SK-N-SH treated with all-trans-retinoic acid at 6 μM for 48 hours (cell line): ENCODE measurements around the gene APOA5.
A peak's percentile ranks its signal among the peaks of the same experiment; 100 is the strongest.

Experiments
- ATAC-seq: fragments of 200-7000 bp; cut with Tn5 transposase; 3 replicates; pipeline ENCODE4 v1.9.1; 2020; ENCODE audit warnings: mild to moderate bottlenecking, moderate library complexity
- ARNTL ChIP-seq: fragments of 450-650 bp; formaldehyde crosslinking; IDR thresholded peaks from 2 replicates; pipeline ENCODE4 v1.5.0; 2020; ENCODE audit warnings: low read depth, mild to moderate bottlenecking, moderate library complexity, borderline replicate concordance
- GLIS3 ChIP-seq: fragments of 250-450 bp; sonication (Bioruptor Pico); IDR thresholded peaks from 2 replicates; pipeline ENCODE4 v1.5.0; 2020; ENCODE audit warnings: mild to moderate bottlenecking, moderate library complexity
- OSR1 ChIP-seq: fragments of 250-450 bp; sonication (Bioruptor Pico); IDR thresholded peaks from 2 replicates; pipeline ENCODE4 v1.8.0; 2022; ENCODE audit warnings: moderate library complexity, mild to moderate bottlenecking, inconsistent platforms
- PPARA ChIP-seq: fragments of 250-450 bp; sonication (Bioruptor Pico); IDR thresholded peaks from 2 replicates; pipeline ENCODE4 v1.5.0; 2020; ENCODE audit warnings: mild to moderate bottlenecking, borderline replicate concordance
- RARB ChIP-seq: fragments of 250-450 bp; sonication (Bioruptor Pico); IDR thresholded peaks from 2 replicates; pipeline ENCODE4 v1.8.0; 2021; ENCODE audit warnings: mild to moderate bottlenecking, moderate library complexity
- SNAI2 ChIP-seq: fragments of 250-450 bp; sonication (Bioruptor Pico); IDR thresholded peaks from 2 replicates; pipeline ENCODE4 v1.5.0; 2020; ENCODE audit warnings: mild to moderate bottlenecking, moderate library complexity
- TCF4 ChIP-seq: fragments of 250-450 bp; sonication (Bioruptor Pico); IDR thresholded peaks from 2 replicates; pipeline ENCODE4 v1.8.0; 2021; ENCODE audit warnings: mild to moderate bottlenecking, moderate library complexity, borderline replicate concordance
- TOX ChIP-seq: fragments of 250-450 bp; sonication (Bioruptor Pico); IDR thresholded peaks from 2 replicates; pipeline ENCODE4 v1.8.0; 2021; ENCODE audit warnings: mild to moderate bottlenecking, moderate library complexity, borderline replicate concordance
- ZC3H10 ChIP-seq: fragments of 250-450 bp; sonication (Bioruptor Pico); IDR thresholded peaks from 2 replicates; pipeline ENCODE4 v1.5.1; 2021; ENCODE audit warnings: mild to moderate bottlenecking, moderate library complexity
- ZFP3 ChIP-seq: fragments of 250-450 bp; sonication (Bioruptor Pico); IDR thresholded peaks from 2 replicates; pipeline ENCODE4 v1.5.0; 2020; ENCODE audit warnings: mild to moderate bottlenecking, moderate library complexity
- ZFP30 ChIP-seq: fragments of 450-650 bp; formaldehyde crosslinking; IDR thresholded peaks from 2 replicates; pipeline ENCODE4 v1.5.0; 2022; ENCODE audit warnings: mild to moderate bottlenecking, moderate library complexity
- ZNF565 ChIP-seq: fragments of 450-650 bp; formaldehyde crosslinking; conservative IDR thresholded peaks from 2 replicates; pipeline ENCODE4 v1.5.0; 2020; ENCODE audit warnings: low read depth, mild to moderate bottlenecking, moderate library complexity
- ZNF70 ChIP-seq: fragments of 450-650 bp; formaldehyde crosslinking; IDR thresholded peaks from 2 replicates; pipeline ENCODE4 v1.5.0; 2020; ENCODE audit warnings: mild to moderate bottlenecking, moderate library complexity
- ZNF8 ChIP-seq: fragments of 450-650 bp; formaldehyde crosslinking; IDR thresholded peaks from 2 replicates; pipeline ENCODE4 v1.5.0; 2020; ENCODE audit warnings: mild to moderate bottlenecking, moderate library complexity
- TF ChIP-seq, protein P1 (sequence below): fragments of 250-450 bp; sonication (Bioruptor Pico); IDR thresholded peaks from 2 replicates; pipeline ENCODE4 v1.5.0; 2020; ENCODE audit warnings: mild to moderate bottlenecking, moderate library complexity
- TF ChIP-seq, protein P2 (sequence below): fragments of 250-450 bp; sonication (Bioruptor Pico); IDR thresholded peaks from 2 replicates; pipeline ENCODE4 v1.5.1; 2021; ENCODE audit warnings: mild to moderate bottlenecking, moderate library complexity
- TF ChIP-seq, protein P3 (sequence below): fragments of 250-450 bp; sonication (Bioruptor Pico); IDR thresholded peaks from 2 replicates; pipeline ENCODE4 v1.8.0; 2020; ENCODE audit warnings: mild to moderate bottlenecking, moderate library complexity, borderline replicate concordance
- TF ChIP-seq, protein P4 (sequence below): fragments of 250-450 bp; sonication (Bioruptor Pico); IDR thresholded peaks from 2 replicates; pipeline ENCODE4 v1.5.1; 2020; ENCODE audit warnings: low read depth, mild to moderate bottlenecking, moderate library complexity
- TF ChIP-seq, protein P5 (sequence below): fragments of 250-450 bp; sonication (Bioruptor Pico); IDR thresholded peaks from 2 replicates; pipeline ENCODE4 v1.8.0; 2021; ENCODE audit warnings: low read depth, mild to moderate bottlenecking, moderate library complexity, borderline replicate concordance

The APOA5 gene

DNA sequence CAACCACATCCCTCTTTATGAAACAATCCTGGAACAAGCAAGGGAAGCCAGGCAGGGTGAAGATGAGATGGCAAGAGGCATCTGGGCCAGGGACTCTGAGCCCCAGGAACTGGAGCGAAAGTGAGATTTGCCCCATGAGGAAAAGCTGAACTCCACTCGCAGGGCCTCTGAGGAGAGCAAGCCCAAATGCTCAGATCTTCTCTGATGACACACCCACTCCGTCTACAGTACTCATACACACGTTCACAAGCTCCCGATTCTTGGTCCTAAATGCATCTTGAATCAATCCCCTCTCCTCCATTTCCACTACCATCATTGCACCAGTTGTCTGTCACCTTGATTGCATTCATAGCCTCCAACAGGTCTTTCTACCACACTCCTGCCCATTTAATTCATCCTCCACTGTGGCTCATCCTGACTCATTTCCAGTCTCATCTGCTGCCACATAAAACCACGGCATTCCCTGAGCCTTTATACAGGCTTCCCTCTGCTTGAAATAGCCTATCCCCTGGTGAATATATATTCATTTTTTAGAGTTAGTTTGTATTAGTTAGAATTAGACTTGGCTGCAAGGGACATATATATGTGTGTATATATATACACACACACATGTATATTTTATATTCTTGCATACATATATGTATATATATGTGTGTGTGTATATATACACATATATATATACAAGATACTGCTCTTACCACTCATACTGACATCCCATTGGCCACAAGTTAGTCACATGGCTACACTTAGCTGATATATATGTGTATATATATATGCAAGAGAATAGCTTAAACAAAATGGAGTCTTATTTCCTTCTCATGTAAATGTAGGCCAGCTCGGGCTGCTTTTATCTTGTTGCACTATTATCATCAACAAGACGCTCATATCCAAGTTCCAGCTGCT is 1.4 kb upstream of the APOA5 start:
- peak; percentile 51 for ATAC-seq
- no peak for TF ChIP-seq SNAI2
- TF ChIP-seq, protein P1, sequence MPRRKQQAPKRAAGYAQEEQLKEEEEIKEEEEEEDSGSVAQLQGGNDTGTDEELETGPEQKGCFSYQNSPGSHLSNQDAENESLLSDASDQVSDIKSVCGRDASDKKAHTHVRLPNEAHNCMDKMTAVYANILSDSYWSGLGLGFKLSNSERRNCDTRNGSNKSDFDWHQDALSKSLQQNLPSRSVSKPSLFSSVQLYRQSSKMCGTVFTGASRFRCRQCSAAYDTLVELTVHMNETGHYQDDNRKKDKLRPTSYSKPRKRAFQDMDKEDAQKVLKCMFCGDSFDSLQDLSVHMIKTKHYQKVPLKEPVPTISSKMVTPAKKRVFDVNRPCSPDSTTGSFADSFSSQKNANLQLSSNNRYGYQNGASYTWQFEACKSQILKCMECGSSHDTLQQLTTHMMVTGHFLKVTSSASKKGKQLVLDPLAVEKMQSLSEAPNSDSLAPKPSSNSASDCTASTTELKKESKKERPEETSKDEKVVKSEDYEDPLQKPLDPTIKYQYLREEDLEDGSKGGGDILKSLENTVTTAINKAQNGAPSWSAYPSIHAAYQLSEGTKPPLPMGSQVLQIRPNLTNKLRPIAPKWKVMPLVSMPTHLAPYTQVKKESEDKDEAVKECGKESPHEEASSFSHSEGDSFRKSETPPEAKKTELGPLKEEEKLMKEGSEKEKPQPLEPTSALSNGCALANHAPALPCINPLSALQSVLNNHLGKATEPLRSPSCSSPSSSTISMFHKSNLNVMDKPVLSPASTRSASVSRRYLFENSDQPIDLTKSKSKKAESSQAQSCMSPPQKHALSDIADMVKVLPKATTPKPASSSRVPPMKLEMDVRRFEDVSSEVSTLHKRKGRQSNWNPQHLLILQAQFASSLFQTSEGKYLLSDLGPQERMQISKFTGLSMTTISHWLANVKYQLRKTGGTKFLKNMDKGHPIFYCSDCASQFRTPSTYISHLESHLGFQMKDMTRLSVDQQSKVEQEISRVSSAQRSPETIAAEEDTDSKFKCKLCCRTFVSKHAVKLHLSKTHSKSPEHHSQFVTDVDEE (CRISPR knock-in tag): no peak
- no peak for TF ChIP-seq ZNF70
- no peak for TF ChIP-seq ZNF565 (CRISPR knock-in tag)
- no peak for TF ChIP-seq ARNTL (CRISPR knock-in tag)

DNA sequence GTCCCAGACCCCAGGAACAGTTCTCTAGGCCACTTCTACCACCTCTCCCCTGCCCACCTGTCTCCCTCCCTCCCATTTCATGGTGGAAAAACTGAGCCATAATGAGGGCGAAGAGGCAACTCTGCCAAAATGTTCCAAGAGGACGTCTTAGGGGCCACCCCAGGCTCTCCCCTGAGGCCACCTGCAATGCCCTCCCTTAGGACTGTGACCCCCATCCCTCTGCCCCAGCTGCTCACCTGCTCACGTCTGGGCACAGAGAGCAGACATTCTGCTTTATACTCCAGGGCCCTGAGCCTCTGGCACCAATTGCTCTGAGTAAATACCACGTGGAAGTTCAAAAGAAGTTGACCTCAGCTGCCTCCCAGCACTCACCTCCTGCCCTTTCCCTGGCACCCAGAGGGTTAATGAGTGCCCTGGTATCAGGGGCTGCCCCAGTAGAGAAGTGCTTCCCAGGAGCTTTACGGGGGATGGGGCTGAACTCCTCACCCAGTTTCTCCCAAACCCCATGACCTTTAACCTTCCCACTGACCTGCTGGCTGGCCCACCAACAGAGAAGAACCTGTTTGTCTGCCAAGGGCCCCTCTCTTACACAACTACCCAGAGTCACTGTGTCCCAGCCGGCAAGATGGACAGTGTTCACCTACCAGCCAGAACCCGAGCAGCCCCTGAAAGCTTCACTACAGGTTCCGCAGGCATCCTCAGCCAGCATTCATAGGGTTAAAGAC is 627 bp upstream of the APOA5 start:
- ATAC-seq: no peak
- TF ChIP-seq, protein P2, sequence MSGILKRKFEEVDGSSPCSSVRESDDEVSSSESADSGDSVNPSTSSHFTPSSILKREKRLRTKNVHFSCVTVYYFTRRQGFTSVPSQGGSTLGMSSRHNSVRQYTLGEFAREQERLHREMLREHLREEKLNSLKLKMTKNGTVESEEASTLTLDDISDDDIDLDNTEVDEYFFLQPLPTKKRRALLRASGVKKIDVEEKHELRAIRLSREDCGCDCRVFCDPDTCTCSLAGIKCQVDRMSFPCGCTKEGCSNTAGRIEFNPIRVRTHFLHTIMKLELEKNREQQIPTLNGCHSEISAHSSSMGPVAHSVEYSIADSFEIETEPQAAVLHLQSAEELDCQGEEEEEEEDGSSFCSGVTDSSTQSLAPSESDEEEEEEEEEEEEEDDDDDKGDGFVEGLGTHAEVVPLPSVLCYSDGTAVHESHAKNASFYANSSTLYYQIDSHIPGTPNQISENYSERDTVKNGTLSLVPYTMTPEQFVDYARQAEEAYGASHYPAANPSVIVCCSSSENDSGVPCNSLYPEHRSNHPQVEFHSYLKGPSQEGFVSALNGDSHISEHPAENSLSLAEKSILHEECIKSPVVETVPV (CRISPR knock-in tag): no peak
- no peak for TF ChIP-seq RARB (CRISPR knock-in tag)
- TF ChIP-seq, protein P3, sequence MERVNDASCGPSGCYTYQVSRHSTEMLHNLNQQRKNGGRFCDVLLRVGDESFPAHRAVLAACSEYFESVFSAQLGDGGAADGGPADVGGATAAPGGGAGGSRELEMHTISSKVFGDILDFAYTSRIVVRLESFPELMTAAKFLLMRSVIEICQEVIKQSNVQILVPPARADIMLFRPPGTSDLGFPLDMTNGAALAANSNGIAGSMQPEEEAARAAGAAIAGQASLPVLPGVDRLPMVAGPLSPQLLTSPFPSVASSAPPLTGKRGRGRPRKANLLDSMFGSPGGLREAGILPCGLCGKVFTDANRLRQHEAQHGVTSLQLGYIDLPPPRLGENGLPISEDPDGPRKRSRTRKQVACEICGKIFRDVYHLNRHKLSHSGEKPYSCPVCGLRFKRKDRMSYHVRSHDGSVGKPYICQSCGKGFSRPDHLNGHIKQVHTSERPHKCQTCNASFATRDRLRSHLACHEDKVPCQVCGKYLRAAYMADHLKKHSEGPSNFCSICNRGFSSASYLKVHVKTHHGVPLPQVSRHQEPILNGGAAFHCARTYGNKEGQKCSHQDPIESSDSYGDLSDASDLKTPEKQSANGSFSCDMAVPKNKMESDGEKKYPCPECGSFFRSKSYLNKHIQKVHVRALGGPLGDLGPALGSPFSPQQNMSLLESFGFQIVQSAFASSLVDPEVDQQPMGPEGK (CRISPR knock-in tag): no peak
- TF ChIP-seq ZFP3 (CRISPR knock-in tag): no peak
- no peak for TF ChIP-seq ZNF70
- no peak for TF ChIP-seq TOX
- TF ChIP-seq PPARA (CRISPR knock-in tag): no peak
- no peak for TF ChIP-seq ZNF8 (CRISPR knock-in tag)
- TF ChIP-seq ZNF565 (CRISPR knock-in tag): no peak
- no peak for TF ChIP-seq ZFP30 (CRISPR knock-in tag)

DNA sequence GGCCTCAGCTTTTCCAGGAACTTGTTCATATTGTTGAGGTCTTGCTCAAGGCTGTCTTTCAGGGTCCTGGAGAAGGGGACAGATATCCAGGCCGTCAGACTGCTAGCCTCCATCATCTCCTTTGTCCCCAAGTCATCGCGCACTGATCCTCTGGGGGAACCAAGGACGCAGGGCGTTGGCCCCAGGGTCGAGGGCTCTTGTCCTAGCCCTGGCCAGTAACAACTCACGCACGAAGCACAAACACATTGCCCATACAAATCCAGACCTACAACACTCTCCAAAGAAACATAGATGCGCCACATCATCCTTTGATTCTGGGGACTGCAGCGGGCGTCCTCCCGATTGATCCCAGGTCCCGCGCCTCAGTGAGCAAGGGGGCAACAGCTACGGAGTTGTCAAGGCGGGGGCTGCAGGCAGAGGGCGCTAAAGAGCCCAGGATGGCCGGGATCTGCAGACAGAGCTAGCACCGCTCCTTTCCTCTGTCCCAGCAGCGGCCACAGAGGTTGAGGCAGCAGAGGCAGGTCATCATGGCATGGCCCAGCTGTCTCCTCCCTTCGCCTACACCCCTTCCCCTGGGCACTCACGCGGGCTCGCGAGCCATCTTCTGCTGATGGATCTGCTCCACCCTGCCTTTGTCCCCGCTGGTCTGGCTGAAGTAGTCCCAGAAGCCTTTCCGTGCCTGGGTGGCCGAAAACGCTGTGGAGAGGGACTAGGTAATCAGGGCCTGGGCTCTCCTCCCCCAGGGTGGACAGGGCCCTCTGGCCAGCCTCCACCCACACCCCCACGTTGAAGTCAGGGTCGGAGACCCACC is 472 bp downstream of the APOA5 start:
- ATAC-seq: peak; percentile 74
- TF ChIP-seq ZC3H10 (CRISPR knock-in tag): no peak
- TF ChIP-seq, protein P4, sequence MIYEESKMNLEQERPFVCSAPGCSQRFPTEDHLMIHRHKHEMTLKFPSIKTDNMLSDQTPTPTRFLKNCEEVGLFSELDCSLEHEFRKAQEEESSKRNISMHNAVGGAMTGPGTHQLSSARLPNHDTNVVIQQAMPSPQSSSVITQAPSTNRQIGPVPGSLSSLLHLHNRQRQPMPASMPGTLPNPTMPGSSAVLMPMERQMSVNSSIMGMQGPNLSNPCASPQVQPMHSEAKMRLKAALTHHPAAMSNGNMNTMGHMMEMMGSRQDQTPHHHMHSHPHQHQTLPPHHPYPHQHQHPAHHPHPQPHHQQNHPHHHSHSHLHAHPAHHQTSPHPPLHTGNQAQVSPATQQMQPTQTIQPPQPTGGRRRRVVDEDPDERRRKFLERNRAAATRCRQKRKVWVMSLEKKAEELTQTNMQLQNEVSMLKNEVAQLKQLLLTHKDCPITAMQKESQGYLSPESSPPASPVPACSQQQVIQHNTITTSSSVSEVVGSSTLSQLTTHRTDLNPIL (CRISPR knock-in tag): no peak
- TF ChIP-seq ZFP30 (CRISPR knock-in tag): no peak
- TF ChIP-seq ZNF565 (CRISPR knock-in tag): no peak
- TF ChIP-seq, protein P5, sequence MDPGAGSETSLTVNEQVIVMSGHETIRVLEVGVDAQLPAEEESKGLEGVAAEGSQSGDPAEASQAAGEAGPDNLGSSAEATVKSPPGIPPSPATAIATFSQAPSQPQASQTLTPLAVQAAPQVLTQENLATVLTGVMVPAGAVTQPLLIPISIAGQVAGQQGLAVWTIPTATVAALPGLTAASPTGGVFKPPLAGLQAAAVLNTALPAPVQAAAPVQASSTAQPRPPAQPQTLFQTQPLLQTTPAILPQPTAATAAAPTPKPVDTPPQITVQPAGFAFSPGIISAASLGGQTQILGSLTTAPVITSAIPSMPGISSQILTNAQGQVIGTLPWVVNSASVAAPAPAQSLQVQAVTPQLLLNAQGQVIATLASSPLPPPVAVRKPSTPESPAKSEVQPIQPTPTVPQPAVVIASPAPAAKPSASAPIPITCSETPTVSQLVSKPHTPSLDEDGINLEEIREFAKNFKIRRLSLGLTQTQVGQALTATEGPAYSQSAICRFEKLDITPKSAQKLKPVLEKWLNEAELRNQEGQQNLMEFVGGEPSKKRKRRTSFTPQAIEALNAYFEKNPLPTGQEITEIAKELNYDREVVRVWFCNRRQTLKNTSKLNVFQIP: no peak
- TF ChIP-seq RARB (CRISPR knock-in tag): no peak
- TF ChIP-seq, protein P1 (CRISPR knock-in tag): no peak
- TF ChIP-seq GLIS3 (CRISPR knock-in tag): no peak
- TF ChIP-seq PPARA (CRISPR knock-in tag): no peak
- TF ChIP-seq OSR1: no peak
- TF ChIP-seq ARNTL (CRISPR knock-in tag): no peak
- no peak for TF ChIP-seq TCF4
- no peak for TF ChIP-seq ZNF70
- TF ChIP-seq TOX: no peak
- no peak for TF ChIP-seq SNAI2
- TF ChIP-seq ZFP3 (CRISPR knock-in tag): no peak
- TF ChIP-seq, protein P2 (CRISPR knock-in tag): no peak
